Bronchial smooth muscle cell (primary cell): ENCODE results near the gene DHDDS. TPM values are rescaled to one million over a fixed set of nuclear protein-coding genes. Genes with fewer than 3 reads are reported as not detected.

Experiments
- total RNA-seq: library from RNA; depleted of rRNA; stranded (reverse); fragments of >200 nt; gene quantifications from 2 replicates; pipeline ENCODE4 v1.2.1, GENCODE V29; 2014

DHDDS gene
- 52.0 and 53.4 TPM in 2 replicates for total RNA-seq

GRCh38 chr1:26431979-26432695, at the start of gene DHDDS:
Gene DHDDS, plus strand, starts transcription at chr1:26432321. Its CDS starts 625 bp downstream, at chr1:26432946.

GRCh38 chr1:26410706-26411623, 21.2 kb upstream of the DHDDS start, which contains the start of gene LIN28A:
Gene LIN28A, plus strand, starts transcription at chr1:26410817. Its CDS starts 75 bp downstream, at chr1:26410892.

GRCh38 chr1:26472320-26472900, 40.3 kb downstream of the DHDDS start, which contains the start of gene HMGN2:
Gene HMGN2, plus strand, starts transcription at chr1:26472440. Its CDS starts 173 bp downstream, at chr1:26472613.

Other genes starting within 250 kb of the DHDDS start
- gene CATSPER4, start 241.7 kb upstream of the DHDDS start, total RNA-seq, result not detected in 2 replicates
- 2.7 and 3.8 TPM in 2 replicates for gene CEP85, start 198.1 kb upstream of the DHDDS start, total RNA-seq
- 31.1 and 52.8 TPM in 2 replicates for gene SH3BGRL3, start 152.2 kb upstream of the DHDDS start, total RNA-seq
- gene UBXN11, start 125.7 kb upstream of the DHDDS start, total RNA-seq, result 5.2 and 7.5 TPM in 2 replicates
- not detected in 2 replicates for gene CD52, start 114.4 kb upstream of the DHDDS start, total RNA-seq
- under 0.01 TPM in 1 of 2 replicates, not detected in the other for gene CRYBG2, start 78.2 kb upstream of the DHDDS start, total RNA-seq
- not detected in 2 replicates for gene ZNF683, start 59.6 kb upstream of the DHDDS start, total RNA-seq
- under 0.01 TPM in 1 of 2 replicates, not detected in the other for gene LIN28A, start 21.5 kb upstream of the DHDDS start, total RNA-seq
- gene HMGN2, start 40.1 kb downstream of the DHDDS start, total RNA-seq, result 133 and 190 TPM in 2 replicates
- gene RPS6KA1, start 97.4 kb downstream of the DHDDS start, total RNA-seq, result 0.52 and 1.7 TPM in 2 replicates